Thymus (tissue), 11 donors: ENCODE data around the gene MARCHF6. TPM values are rescaled to one million over a fixed set of nuclear protein-coding genes. Genes with fewer than 3 reads are reported as not detected.
"Not testable (repeated sequence)": the region's sequence is repeated elsewhere in the genome, so short reads cannot be mapped to it uniquely, and the experiment has no call there.

Source experiments
- DNase-seq, 9 donors: peaks; one replicate each; pipeline ENCODE4 v3.0.0-alpha.2; 2013; ENCODE audit warnings: low spot score in 9 of 9, low read depth in 6 of 9, missing footprints in 1 of 9
- H3K27ac ChIP-seq, 2 donors: one replicate each; pipeline ENCODE4 v1.5.1; 2013; ENCODE audit warnings: control low read depth in 1 of 2, low read depth in 1 of 2, low read length in 1 of 2, mild to moderate bottlenecking in 1 of 2, moderate library complexity in 1 of 2
- H3K27me3 ChIP-seq, 2 donors: one replicate each; pipeline ENCODE4 v1.5.1; 2013; ENCODE audit warnings: low read length in 1 of 2; ENCODE audit not compliant: control insufficient read depth in 2 of 2, insufficient read depth in 1 of 2
- H3K36me3 ChIP-seq, 2 donors: one replicate each; pipeline ENCODE4 v1.5.1; 2013; ENCODE audit warnings: low read length in 1 of 2, mild to moderate bottlenecking in 1 of 2, moderate library complexity in 1 of 2; ENCODE audit not compliant: control insufficient read depth in 2 of 2, insufficient read depth in 2 of 2
- H3K4me1 ChIP-seq, 2 donors: one replicate each; pipeline ENCODE4 v1.5.1; 2013; ENCODE audit warnings: low read length in 2 of 2; ENCODE audit not compliant: control insufficient read depth in 2 of 2, insufficient read depth in 2 of 2
- H3K4me3 ChIP-seq, 2 donors: one replicate each; pipeline ENCODE4 v1.5.1; 2013; ENCODE audit warnings: low read length in 2 of 2, control low read depth in 1 of 2, mild to moderate bottlenecking in 1 of 2
- H3K9me3 ChIP-seq, 2 donors: one replicate each; pipeline ENCODE4 v1.5.1; 2013; ENCODE audit warnings: low read length in 1 of 2, mild to moderate bottlenecking in 1 of 2; ENCODE audit not compliant: control insufficient read depth in 2 of 2, insufficient read depth in 1 of 2
- WGBS: extraction: QIAGEN DNeasy Blood & Tissue Kit; methylation state at CpG from one replicate; pipeline ENCODE4 v1.1.7; 2013; 5-methylcytosine and 5-hydroxymethylcytosine counted together
- polyA plus RNA-seq: library from polyadenylated mRNA; stranded (reverse); fragments of 200-250 nt; gene quantifications from one replicate; pipeline ENCODE4 v1.2.3, GENCODE V29; 2013
- total RNA-seq: library from RNA; stranded (reverse); fragments of 120-200 nt; gene quantifications from one replicate; pipeline ENCODE4 v1.2.4, GENCODE V29; 2013
- donor health status: healthy.

Gene MARCHF6
- total and polyA plus RNA-seq, 2 donors, result 43.7 to 196 TPM

DNA sequence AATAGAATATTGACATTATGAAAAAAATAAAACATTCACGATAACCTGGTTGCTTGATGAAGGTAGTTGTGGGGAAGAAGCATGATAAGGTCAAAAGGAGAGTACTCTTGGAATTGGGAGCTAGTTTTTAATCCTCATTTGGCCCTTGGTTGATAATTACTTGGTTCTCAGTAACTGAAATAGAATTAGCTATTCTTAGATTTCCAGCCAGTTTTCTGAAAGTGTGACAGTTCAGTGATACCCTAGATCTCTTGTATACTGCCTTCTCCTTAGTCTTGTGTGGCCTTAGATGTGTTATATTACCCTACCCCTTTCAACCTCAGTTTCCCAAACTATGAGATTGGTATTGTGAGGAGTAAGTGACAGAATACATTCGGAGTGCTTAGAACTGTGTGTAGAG lies 17.4 kb downstream of the MARCHF6 start:
- H3K4me3 ChIP-seq, result no peak overlapping the region
- H3K27ac ChIP-seq, result no peak overlapping the region
- DNase-seq, result no peak
- WGBS, result over 99% methylated on average over 2 of the region's 2 CpGs
- no peaks in the 10 kb centered on the region for H3K27me3 ChIP-seq
- H3K36me3 ChIP-seq, result peaks cover 0 to 5% of the 10 kb centered on the region in 2 donors
- peaks cover 1 to 3% of the 10 kb centered on the region in 2 donors for H3K9me3 ChIP-seq
- peaks cover 0 to 18% of the 10 kb centered on the region in 2 donors for H3K4me1 ChIP-seq

DNA sequence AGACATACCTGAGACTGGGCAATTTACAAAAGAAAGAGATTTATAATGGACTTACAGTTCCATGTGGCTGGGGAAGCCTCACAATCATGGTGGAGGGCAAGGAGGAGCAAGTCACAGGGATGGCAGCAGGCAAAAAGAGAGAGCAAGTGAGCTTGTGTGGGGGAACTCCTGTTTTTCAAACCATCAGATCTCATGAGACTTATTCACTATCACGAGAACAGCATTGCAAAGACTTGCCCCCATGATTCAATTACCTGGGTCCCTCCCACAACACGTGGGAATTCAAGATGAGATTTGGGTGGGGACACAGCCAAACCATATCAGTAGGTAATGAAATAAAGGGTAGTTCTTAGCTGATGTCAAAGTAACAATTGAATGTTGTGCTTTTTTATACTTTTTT lies 17.9 kb downstream of the MARCHF6 start:
- not testable (repeated sequence) for H3K27ac ChIP-seq, H3K36me3 ChIP-seq, H3K27me3 ChIP-seq, H3K9me3 ChIP-seq, DNase-seq, H3K4me3 ChIP-seq
- 93% methylated on average over 2 of the region's 2 CpGs for WGBS
- peaks cover 1 to 20% of the 10 kb centered on the region in 2 donors for H3K4me1 ChIP-seq

DNA sequence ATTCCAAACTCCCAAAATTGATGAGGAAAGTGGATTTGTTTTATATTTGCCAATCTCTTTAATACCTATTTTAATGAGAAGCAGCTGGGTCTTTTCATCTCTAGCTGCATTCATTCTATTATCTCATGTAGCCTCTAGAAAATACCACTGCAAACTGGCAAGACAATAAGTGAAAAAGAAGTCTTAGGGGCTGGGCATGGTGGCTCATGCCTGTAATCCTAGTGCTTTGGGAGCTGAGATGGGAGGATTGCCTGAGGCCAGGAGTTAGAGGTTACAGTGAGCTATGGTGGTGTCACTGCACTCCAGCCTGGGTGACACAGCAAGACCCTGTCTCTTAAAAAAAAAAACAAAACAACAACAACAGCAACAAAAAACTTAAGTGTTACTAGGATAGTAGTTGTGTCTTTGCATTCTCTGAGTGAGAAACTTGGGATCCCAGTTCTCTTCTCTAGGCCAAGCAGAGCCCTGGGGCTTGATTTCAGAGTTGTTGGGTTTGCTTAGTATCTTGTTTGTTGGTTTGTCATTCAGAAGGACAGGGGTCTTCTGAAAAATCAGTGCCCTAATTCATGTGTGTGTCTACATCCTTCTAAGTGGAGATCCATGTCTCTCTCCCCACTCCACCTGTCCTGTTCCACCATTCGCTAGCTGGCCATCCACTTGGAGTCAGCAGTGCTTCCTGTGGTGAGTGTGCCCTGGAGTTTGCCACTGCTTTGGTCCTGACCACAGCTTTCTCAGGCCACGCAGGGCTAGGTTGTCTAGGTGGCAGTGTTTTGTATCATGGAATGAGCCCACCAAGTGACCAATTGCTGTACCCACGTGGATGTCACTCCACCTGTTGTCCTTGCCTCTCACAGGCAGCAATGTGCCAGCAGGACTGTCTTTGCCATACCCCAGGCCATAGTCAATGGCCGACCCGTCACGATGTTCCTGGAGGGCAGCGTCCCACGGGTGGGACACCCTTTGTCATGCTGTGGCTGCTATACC lies 19.5 kb downstream of the MARCHF6 start:
- Histone ChIP-seq H3K36me3 (peaks cover 4 to 11% of the 10 kb centered on the region in 2 donors), H3K4me3 (no peak overlapping the region), H3K27ac (no peak overlapping the region), H3K9me3 (peaks cover 1 to 8% of the 10 kb centered on the region in 2 donors), H3K27me3 (no peaks in the 10 kb centered on the region), H3K4me1 (peaks cover 10 to 28% of the 10 kb centered on the region in 2 donors)
- DNase-seq, result no peak
- 98% methylated on average over 8 of the region's 8 CpGs for WGBS

DNA sequence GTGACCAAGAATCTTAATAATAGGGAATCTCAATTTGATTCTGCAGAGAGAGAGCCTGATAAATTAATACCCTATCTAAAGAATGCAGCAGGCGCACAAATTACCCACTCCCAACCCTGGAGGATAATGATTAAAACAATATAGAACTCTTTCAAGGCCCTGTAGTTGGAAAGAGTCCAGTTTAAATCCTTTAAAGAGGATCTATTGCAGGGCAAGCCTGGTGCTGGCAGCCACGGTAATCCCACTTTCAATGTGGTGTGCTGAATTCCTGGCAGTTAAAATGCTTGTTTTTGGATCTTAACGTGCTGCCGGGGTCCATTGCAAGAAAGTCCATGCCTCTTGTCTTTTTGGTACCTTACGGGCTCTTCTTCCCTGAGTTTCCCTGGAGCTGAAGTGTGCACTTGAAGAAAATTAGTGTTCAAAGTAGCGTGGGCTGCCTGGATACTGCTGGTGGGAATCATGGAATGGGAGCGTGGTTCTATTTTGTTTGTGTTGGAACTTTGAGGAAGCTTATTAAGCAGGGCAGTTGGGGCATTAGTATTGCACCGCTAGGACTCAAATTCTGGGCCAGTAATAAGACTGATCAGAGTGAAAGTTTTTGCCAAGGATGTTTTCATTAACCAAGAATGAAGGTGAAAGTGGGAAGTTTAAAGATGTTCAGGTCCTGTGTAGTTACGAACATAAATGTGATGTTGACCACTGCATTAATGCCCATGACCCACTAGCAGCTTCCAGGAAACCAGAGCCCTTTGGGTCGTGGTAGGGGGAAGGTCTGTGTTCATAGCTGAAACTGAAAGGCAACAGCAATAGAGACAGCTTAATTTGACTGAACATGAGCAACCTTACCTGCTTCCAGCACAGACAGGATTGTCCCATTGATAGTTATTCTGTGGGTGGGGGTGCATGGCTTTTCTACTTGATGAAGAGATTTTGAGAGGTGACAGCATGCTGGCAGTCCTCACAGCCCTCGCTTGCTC lies 20.8 kb downstream of the MARCHF6 start:
- H3K27me3 ChIP-seq, result no peaks in the 10 kb centered on the region
- H3K36me3 ChIP-seq, result peaks cover 4 to 5% of the 10 kb centered on the region in 2 donors
- H3K9me3 ChIP-seq, result peaks cover 1 to 5% of the 10 kb centered on the region in 2 donors
- peaks cover 10 to 31% of the 10 kb centered on the region in 2 donors for H3K4me1 ChIP-seq
- 93% methylated on average over 11 of the region's 11 CpGs for WGBS
- DNase-seq, result no peak
- no peak overlapping the region for H3K27ac ChIP-seq
- H3K4me3 ChIP-seq, result no peak overlapping the region

DNA sequence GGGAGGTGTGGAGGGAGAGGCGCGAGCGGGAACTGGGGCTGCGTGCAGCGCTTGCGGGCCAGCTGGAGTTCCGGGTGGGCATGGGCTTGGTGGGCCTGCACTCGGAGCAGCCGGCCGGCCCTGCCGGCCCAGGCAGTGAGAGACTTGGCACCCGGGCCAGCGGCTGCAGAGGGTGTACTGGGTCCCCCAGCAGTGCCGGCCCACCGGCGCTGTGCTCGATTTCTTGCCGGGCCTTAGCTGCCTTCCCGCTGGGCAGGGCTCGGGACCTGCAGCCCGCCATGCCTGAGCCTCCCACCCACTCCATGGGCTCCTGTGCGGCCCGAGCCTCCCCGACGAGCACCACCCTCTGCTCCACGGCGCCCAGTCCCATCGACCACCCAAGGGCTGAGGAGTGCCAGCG lies 21.7 kb downstream of the MARCHF6 start:
- peaks cover 10 to 31% of the 10 kb centered on the region in 2 donors for H3K4me1 ChIP-seq
- not testable (repeated sequence) for H3K4me3 ChIP-seq, H3K27me3 ChIP-seq, DNase-seq, H3K9me3 ChIP-seq, H3K36me3 ChIP-seq, H3K27ac ChIP-seq
- 98% methylated on average over 29 of the region's 29 CpGs for WGBS

DNA sequence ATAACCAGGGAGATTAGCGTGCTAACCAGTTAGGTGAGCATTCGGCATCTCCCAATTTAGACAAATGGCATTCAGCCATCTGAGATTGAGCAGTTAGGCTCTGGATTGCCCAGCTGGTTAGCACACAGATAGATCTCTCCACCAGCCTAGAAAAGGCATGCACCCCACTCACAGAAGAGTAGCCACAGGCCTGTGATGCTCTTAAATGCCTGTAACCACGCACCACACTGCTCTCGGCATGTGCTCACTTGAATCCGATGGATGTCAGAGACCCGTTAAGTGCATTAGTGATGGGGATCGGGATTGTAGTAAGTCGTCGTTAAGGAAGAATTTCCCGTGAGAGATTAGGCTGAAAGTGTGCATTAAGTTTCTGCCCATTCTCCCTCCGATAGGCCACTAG lies 23.0 kb downstream of the MARCHF6 start:
- H3K4me3 ChIP-seq, result no peak overlapping the region
- H3K27ac ChIP-seq, result peak overlapping the region in 1 of 2 donors; percentile 75
- H3K4me1 ChIP-seq, result peaks cover 10 to 31% of the 10 kb centered on the region in 2 donors
- 90% methylated on average over 11 of the region's 11 CpGs for WGBS
- H3K27me3 ChIP-seq, result no peaks in the 10 kb centered on the region
- H3K9me3 ChIP-seq, result peaks cover 1 to 5% of the 10 kb centered on the region in 2 donors
- peak in 1 of 9 donors; percentile 27 for DNase-seq
- H3K36me3 ChIP-seq, result peaks cover 5 to 11% of the 10 kb centered on the region in 2 donors

DNA sequence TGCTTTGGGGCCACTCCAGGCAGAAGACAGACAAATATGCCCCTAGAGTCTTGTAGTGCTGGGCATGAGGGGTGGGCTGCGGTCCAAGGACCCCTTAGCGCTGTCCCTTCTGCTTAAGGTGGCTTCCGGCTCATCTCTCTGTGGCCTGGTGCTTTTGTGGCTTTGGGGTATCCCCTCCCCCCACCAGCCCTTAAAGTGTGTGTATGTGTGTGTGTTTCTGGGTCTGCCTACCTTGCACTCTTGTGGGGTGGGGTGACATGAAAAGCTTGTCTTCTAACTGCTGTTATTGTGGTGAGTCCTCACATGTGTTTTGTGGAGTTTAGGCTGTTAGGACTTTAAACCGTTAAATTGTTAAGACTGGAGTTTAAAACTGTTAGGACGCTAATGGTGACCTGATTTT lies 23.6 kb downstream of the MARCHF6 start:
- H3K4me3 ChIP-seq, result peak overlapping the region in 1 of 2 donors; percentile 2
- no peaks in the 10 kb centered on the region for H3K27me3 ChIP-seq
- H3K9me3 ChIP-seq, result peaks cover 1 to 5% of the 10 kb centered on the region in 2 donors
- peaks cover 10 to 31% of the 10 kb centered on the region in 2 donors for H3K4me1 ChIP-seq
- DNase-seq, result peak in 5 of 9 donors; percentile 51 to 80 (median 61)
- H3K36me3 ChIP-seq, result peaks cover 5 to 16% of the 10 kb centered on the region in 2 donors
- peak overlapping the region in 1 of 2 donors; percentile 75 for H3K27ac ChIP-seq
- 28% methylated on average over 5 of the region's 5 CpGs for WGBS

DNA sequence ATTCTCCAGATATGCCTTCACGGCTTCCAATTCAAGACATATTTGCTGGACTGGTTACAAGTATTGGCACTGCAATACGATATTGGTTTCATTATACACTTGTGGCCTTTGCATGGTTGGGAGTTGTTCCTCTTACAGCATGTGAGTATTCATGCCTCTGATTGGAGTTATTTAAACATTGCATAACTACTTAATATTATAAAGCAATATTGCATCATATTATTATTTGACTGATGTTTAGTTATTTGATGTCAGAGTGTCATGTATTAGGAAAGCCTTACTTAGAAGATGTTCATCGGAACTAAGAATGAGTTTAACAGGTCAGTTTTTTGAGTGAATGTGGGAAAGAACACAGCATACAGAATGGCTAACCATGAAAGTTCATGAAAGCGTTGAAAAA lies 28.3 kb downstream of the MARCHF6 start:
- Histone ChIP-seq H3K4me1 (peaks cover 5 to 6% of the 10 kb centered on the region in 2 donors), H3K4me3 (no peak overlapping the region), H3K27me3 (no peaks in the 10 kb centered on the region), H3K9me3 (peaks cover 0 to 2% of the 10 kb centered on the region in 2 donors), H3K27ac (no peak overlapping the region), H3K36me3 (peaks cover 0 to 38% of the 10 kb centered on the region in 2 donors)
- WGBS, result 97% methylated on average over 4 of the region's 4 CpGs
- DNase-seq, result no peak
